HG03432 (cell line): ENCODE results near the gene HDAC7.

Experiments
- ATAC-seq: cut with Tn5 transposase; IDR thresholded peaks from one replicate; pipeline ENCODE4 v1.9.1; 2021; ENCODE audit warnings: mild to moderate bottlenecking, moderate library complexity; ENCODE audit not compliant: unreplicated experiment

HDAC7 gene

GRCh38 chr12:47735649-47736048 lies 84.1 kb downstream of the HDAC7 start:
- no peak for ATAC-seq

GRCh38 chr12:47734725-47735480 lies 84.8 kb downstream of the HDAC7 start:
- ATAC-seq: no peak

- ATAC-seq: no peak
Observed at GRCh38 chr12:47733142-47733541, 86.6 kb downstream of the HDAC7 start.
